Ectodermal cell (in vitro differentiated cells): ENCODE results near the gene BACH2.
"Not testable (repeated sequence)": the region's sequence is repeated elsewhere in the genome, so short reads cannot be mapped to it uniquely, and the experiment has no call there.

Experiments used
- H3K27ac ChIP-seq: 2 replicates; pipeline ENCODE4 v1.7.0; 2013; ENCODE audit warnings: mild to moderate bottlenecking, low read depth, low read length; ENCODE audit not compliant: insufficient read depth, poor library complexity, severe bottlenecking
- H3K27me3 ChIP-seq: 2 replicates; pipeline ENCODE4 v1.7.0; 2013; ENCODE audit warnings: mild to moderate bottlenecking, low read length; ENCODE audit not compliant: insufficient read depth, control insufficient read depth, poor library complexity, severe bottlenecking
- H3K36me3 ChIP-seq: one replicate; pipeline ENCODE4 v1.7.0; 2013; ENCODE audit warnings: low read length; ENCODE audit not compliant: control insufficient read depth, insufficient read depth
- H3K4me1 ChIP-seq: one replicate; pipeline ENCODE4 v1.7.0; 2013; ENCODE audit warnings: low read length; ENCODE audit not compliant: control insufficient read depth, insufficient read depth
- H3K4me3 ChIP-seq: 2 replicates; pipeline ENCODE4 v1.7.0; 2013; ENCODE audit warnings: low read depth, low read length, control low read depth; ENCODE audit not compliant: insufficient read depth
- H3K9me3 ChIP-seq: 2 replicates; pipeline ENCODE4 v1.7.0; 2013; ENCODE audit warnings: mild to moderate bottlenecking, low read length, moderate library complexity; ENCODE audit not compliant: control insufficient read depth
- WGBS, 2 experiments: methylation state at CpG; one replicate each; pipeline ENCODE4 v1.1.7; 2013; ENCODE audit warnings: missing lambda C conversion rate in 2 of 2; 5-methylcytosine and 5-hydroxymethylcytosine counted together

Gene BACH2

GRCh38 chr6:90131614-90132423, 164.8 kb downstream of the BACH2 start:
- 93 to 95% methylated on average over 7 of the region's 7 CpGs for WGBS, 2 experiments
- H3K27ac ChIP-seq = no peak overlapping the region
- no peak overlapping the region for H3K4me3 ChIP-seq
- H3K4me1 ChIP-seq = peaks cover 5% of the 10 kb centered on the region
- no peaks in the 10 kb centered on the region for H3K27me3 ChIP-seq
- no peaks in the 10 kb centered on the region for H3K36me3 ChIP-seq
- H3K9me3 ChIP-seq = no peaks in the 10 kb centered on the region

GRCh38 chr6:90131125-90131524, 165.5 kb downstream of the BACH2 start:
- Histone ChIP-seq H3K27me3 (no peaks in the 10 kb centered on the region), H3K27ac (no peak overlapping the region), H3K4me3 (no peak overlapping the region), H3K36me3 (no peaks in the 10 kb centered on the region), H3K9me3 (no peaks in the 10 kb centered on the region), H3K4me1 (peaks cover 9% of the 10 kb centered on the region)
- 79 to 86% methylated on average over 1 of the region's 1 CpG for WGBS, 2 experiments

GRCh38 chr6:90128687-90129086, 168.0 kb downstream of the BACH2 start:
- not testable (repeated sequence) for H3K4me1 ChIP-seq, H3K27ac ChIP-seq, H3K9me3 ChIP-seq, H3K27me3 ChIP-seq, H3K4me3 ChIP-seq, H3K36me3 ChIP-seq
- 78% methylated on average over 2 of the region's 2 CpGs; no CpG with 5 or more reads in 1 of the 2 experiments for WGBS, 2 experiments

- 93 to 96% methylated on average over 7 of the region's 7 CpGs for WGBS, 2 experiments
Measured at GRCh38 chr6:90127595-90127994, 169.0 kb downstream of the BACH2 start.

GRCh38 chr6:90126839-90127238, 169.8 kb downstream of the BACH2 start:
- Histone ChIP-seq H3K9me3 (no peaks in the 10 kb centered on the region), H3K4me1 (peaks cover 9% of the 10 kb centered on the region), H3K36me3 (no peaks in the 10 kb centered on the region), H3K27me3 (no peaks in the 10 kb centered on the region), H3K4me3 (no peak overlapping the region), H3K27ac (no peak overlapping the region)
- 91 to 95% methylated on average over 4 of the region's 4 CpGs for WGBS, 2 experiments

More at GRCh38 chr6:90127595-90127994, 169.0 kb downstream of the BACH2 start:
- no peak overlapping the region for H3K27ac ChIP-seq
- H3K36me3 ChIP-seq = no peaks in the 10 kb centered on the region
- no peak overlapping the region for H3K4me3 ChIP-seq
- H3K27me3 ChIP-seq = no peaks in the 10 kb centered on the region
- H3K4me1 ChIP-seq = peaks cover 9% of the 10 kb centered on the region
- H3K9me3 ChIP-seq = no peaks in the 10 kb centered on the region

- Histone ChIP-seq H3K36me3 (no peaks in the 10 kb centered on the region), H3K4me3 (no peak overlapping the region), H3K27ac (no peak overlapping the region), H3K9me3 (no peaks in the 10 kb centered on the region), H3K4me1 (peaks cover 9% of the 10 kb centered on the region), H3K27me3 (no peaks in the 10 kb centered on the region)
- WGBS, 2 experiments = 77 to 85% methylated on average over 5 of the region's 5 CpGs
Measured at GRCh38 chr6:90126181-90126580, 170.5 kb downstream of the BACH2 start.

GRCh38 chr6:90124874-90125510, 171.7 kb downstream of the BACH2 start:
- Histone ChIP-seq H3K4me3 (no peak overlapping the region), H3K27me3 (no peaks in the 10 kb centered on the region), H3K9me3 (no peaks in the 10 kb centered on the region), H3K4me1 (peaks cover 9% of the 10 kb centered on the region), H3K36me3 (no peaks in the 10 kb centered on the region), H3K27ac (no peak overlapping the region)
- 91% methylated on average over 4 to 5 of the region's 5 CpGs for WGBS, 2 experiments

GRCh38 chr6:90123831-90124230, 172.8 kb downstream of the BACH2 start:
- no peak overlapping the region for H3K4me3 ChIP-seq
- H3K27ac ChIP-seq = no peak overlapping the region
- 94 to 97% methylated on average over 6 of the region's 7 CpGs for WGBS, 2 experiments
- peaks cover 9% of the 10 kb centered on the region for H3K4me1 ChIP-seq
- no peaks in the 10 kb centered on the region for H3K36me3 ChIP-seq
- no peaks in the 10 kb centered on the region for H3K9me3 ChIP-seq
- no peaks in the 10 kb centered on the region for H3K27me3 ChIP-seq

- WGBS, 2 experiments = 96 to 98% methylated on average over 4 of the region's 4 CpGs
- Histone ChIP-seq H3K4me1 (peaks cover 6% of the 10 kb centered on the region), H3K36me3 (no peaks in the 10 kb centered on the region), H3K9me3 (no peaks in the 10 kb centered on the region), H3K27me3 (no peaks in the 10 kb centered on the region), H3K27ac (no peak overlapping the region), H3K4me3 (no peak overlapping the region)
Measured at GRCh38 chr6:90121982-90122381, 174.7 kb downstream of the BACH2 start.

GRCh38 chr6:90120327-90120726, 176.3 kb downstream of the BACH2 start:
- no peaks in the 10 kb centered on the region for H3K9me3 ChIP-seq
- no peak overlapping the region for H3K4me3 ChIP-seq
- H3K27me3 ChIP-seq = no peaks in the 10 kb centered on the region
- no peak overlapping the region for H3K27ac ChIP-seq
- H3K4me1 ChIP-seq = no peaks in the 10 kb centered on the region
- WGBS, 2 experiments = 86 to 92% methylated on average over 2 of the region's 2 CpGs
- no peaks in the 10 kb centered on the region for H3K36me3 ChIP-seq
